ENCODE results near the gene CCSER1.

The CCSER1 gene

DNA sequence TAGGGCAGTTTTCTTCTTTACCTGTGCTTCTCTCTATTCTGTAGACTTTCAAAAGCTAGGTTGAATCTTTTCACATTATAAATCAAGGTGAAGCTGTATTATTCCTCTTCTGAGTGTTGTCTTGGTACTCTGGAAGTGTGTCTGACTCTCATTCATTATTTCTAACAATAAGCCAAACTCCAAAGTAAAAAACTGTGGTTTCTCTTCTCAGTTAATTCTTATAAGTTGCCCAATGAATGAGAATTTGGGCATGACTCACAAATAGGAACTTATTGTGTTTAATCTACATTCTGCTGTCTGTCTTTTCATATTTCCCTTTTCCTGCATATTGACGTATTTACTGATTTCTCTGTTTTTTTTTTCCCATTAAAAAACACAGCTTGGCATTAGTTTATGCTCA is 714.5 kb downstream of the CCSER1 start:
- Histone ChIP-seq H3K27ac (ENCODE audit: low read depth, low read length, severe bottlenecking) (no peak overlapping the region), H3K36me3 (ENCODE audit: control insufficient read depth, insufficient read depth, low read length) (no peaks in the 10 kb centered on the region), H3K4me1 (ENCODE audit: control insufficient read depth, insufficient read depth, low read length, poor library complexity, severe bottlenecking) (no peaks in the 10 kb centered on the region), H3K4me3 (ENCODE audit: extremely low read depth, insufficient read depth, low read length, poor library complexity, severe bottlenecking) (no peak overlapping the region), H3K9me3 (ENCODE audit: control insufficient read depth, low read length) (no peaks in the 10 kb centered on the region)
- 86% methylated on average over 1 of the region's 1 CpG; no CpG with 5 or more reads in 1 of the 2 experiments for WGBS, 2 experiments (ENCODE audit: insufficient coverage in 2 of 2)

DNA sequence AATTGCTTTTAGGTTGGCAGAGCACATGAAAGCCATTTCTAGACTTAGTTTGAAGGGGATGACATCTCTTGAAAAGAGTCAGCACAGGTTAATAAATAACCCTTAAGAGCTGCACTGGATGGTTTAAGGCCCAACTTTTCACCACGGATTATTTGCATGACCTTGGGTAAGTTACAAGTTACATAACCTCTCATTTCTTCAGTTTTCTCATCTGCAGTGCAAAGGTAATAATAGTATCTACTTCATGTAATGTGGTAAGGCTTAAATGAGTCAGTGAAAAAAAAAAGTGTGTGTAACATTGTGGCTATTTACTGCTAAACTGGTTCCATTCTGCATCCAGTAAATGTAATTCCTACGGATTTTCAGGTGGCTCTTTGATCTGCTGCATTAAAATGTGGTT is 715.8 kb downstream of the CCSER1 start:
- Histone ChIP-seq H3K4me1 (ENCODE audit: control insufficient read depth, insufficient read depth, low read length, poor library complexity, severe bottlenecking) (no peaks in the 10 kb centered on the region), H3K9me3 (ENCODE audit: control insufficient read depth, low read length) (no peaks in the 10 kb centered on the region), H3K4me3 (ENCODE audit: extremely low read depth, insufficient read depth, low read length, poor library complexity, severe bottlenecking) (no peak overlapping the region), H3K36me3 (ENCODE audit: control insufficient read depth, insufficient read depth, low read length) (no peaks in the 10 kb centered on the region), H3K27ac (ENCODE audit: low read depth, low read length, severe bottlenecking) (no peak overlapping the region)
- WGBS, 2 experiments (ENCODE audit: insufficient coverage in 2 of 2), result no CpG with 5 or more reads among the region's 2 CpGs

DNA sequence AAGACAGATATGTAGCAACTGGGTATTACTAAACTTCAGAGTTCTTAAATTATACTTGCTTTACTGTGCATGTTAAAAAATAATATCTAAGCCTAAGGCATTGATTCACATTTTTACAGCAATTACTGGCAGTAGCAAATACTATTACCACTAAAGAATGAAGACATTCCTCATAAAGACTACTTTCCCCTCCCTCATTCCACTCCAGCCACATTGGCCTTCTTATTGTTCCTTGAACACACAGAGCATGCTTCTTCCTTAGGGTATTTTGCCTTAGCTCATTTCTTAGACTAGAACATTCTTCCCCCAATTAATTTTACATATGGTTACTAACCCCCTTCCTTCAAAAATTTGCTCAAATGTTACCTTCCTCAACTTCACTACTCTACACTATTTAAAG is 717.0 kb downstream of the CCSER1 start:
- Histone ChIP-seq H3K4me3 (ENCODE audit: extremely low read depth, insufficient read depth, low read length, poor library complexity, severe bottlenecking) (no peak overlapping the region), H3K27ac (ENCODE audit: low read depth, low read length, severe bottlenecking) (no peak overlapping the region), H3K36me3 (ENCODE audit: control insufficient read depth, insufficient read depth, low read length) (no peaks in the 10 kb centered on the region), H3K4me1 (ENCODE audit: control insufficient read depth, insufficient read depth, low read length, poor library complexity, severe bottlenecking) (no peaks in the 10 kb centered on the region), H3K9me3 (ENCODE audit: control insufficient read depth, low read length) (no peaks in the 10 kb centered on the region)

DNA sequence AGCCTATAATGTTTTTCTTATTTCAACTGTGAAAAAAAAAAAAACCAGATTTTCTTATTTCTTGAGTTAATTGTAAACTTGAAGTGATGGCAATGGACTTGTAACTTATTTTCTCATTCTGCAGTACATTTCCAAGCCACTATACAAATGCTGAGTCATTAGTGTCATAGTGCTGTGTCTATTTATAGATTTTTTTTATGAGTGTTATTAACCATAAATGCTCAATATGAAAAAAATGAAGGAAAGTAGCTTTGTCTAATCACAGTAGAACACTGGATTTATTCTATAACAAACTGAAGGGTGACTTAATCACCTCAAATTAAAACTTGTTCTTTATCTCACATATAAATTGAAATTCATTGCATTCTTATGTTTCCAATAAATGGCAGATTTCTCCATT is 718.6 kb downstream of the CCSER1 start:
- H3K4me3 ChIP-seq (ENCODE audit: extremely low read depth, insufficient read depth, low read length, poor library complexity, severe bottlenecking), result no peak overlapping the region

DNA sequence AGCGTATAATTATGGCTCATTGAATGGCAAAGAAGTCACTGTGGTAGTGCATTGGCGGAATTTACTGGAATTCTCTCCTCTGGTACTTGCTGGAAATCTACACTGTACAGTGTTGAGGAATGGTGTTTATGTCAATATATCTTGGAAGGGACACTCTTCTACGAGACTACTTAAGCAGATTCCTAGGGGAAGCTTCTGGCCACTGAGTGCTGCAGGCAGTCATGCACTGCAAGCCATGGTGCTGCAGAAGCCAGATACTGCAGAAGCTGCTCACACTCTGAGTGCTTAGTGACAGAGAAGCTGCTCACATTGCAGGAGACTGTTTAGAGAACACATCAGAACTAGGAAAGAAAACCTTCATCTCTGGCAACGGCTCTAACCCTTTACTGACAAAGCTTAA is 725.0 kb downstream of the CCSER1 start:
- Histone ChIP-seq H3K36me3 (ENCODE audit: control insufficient read depth, insufficient read depth, low read length) (no peaks in the 10 kb centered on the region), H3K4me3 (ENCODE audit: extremely low read depth, insufficient read depth, low read length, poor library complexity, severe bottlenecking) (no peak overlapping the region), H3K4me1 (ENCODE audit: control insufficient read depth, insufficient read depth, low read length, poor library complexity, severe bottlenecking) (no peaks in the 10 kb centered on the region), H3K27ac (ENCODE audit: low read depth, low read length, severe bottlenecking) (no peak overlapping the region), H3K9me3 (ENCODE audit: control insufficient read depth, low read length) (no peaks in the 10 kb centered on the region)
- 50 to 87% methylated on average over 1 to 3 of the region's 4 CpGs for WGBS, 2 experiments (ENCODE audit: insufficient coverage in 2 of 2)

More for the DNA sequence above, 718.6 kb downstream of the CCSER1 start:
- Histone ChIP-seq H3K9me3 (ENCODE audit: control insufficient read depth, low read length) (no peaks in the 10 kb centered on the region), H3K27ac (ENCODE audit: low read depth, low read length, severe bottlenecking) (no peak overlapping the region), H3K36me3 (ENCODE audit: control insufficient read depth, insufficient read depth, low read length) (no peaks in the 10 kb centered on the region), H3K4me1 (ENCODE audit: control insufficient read depth, insufficient read depth, low read length, poor library complexity, severe bottlenecking) (no peaks in the 10 kb centered on the region)

DNA sequence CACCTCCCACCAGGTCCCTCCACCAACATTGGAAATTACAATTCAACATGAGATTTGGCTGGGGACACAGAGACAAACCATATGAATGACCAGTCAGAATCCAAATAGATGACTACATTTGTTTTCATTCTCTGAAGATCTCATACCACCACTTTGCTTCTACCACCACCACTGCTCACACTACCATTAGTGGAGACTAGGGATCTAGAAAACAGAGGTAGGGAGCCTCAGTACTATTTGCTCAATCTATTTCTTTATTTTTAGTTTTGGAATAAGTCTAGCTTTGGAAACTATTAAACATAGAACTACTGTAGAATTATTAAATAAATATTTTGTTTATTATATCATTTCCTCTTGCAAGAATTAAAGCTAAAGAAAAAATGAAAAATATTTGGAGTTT is 727.9 kb downstream of the CCSER1 start:
- H3K4me3 ChIP-seq (ENCODE audit: extremely low read depth, insufficient read depth, low read length, poor library complexity, severe bottlenecking), result no peak overlapping the region

DNA sequence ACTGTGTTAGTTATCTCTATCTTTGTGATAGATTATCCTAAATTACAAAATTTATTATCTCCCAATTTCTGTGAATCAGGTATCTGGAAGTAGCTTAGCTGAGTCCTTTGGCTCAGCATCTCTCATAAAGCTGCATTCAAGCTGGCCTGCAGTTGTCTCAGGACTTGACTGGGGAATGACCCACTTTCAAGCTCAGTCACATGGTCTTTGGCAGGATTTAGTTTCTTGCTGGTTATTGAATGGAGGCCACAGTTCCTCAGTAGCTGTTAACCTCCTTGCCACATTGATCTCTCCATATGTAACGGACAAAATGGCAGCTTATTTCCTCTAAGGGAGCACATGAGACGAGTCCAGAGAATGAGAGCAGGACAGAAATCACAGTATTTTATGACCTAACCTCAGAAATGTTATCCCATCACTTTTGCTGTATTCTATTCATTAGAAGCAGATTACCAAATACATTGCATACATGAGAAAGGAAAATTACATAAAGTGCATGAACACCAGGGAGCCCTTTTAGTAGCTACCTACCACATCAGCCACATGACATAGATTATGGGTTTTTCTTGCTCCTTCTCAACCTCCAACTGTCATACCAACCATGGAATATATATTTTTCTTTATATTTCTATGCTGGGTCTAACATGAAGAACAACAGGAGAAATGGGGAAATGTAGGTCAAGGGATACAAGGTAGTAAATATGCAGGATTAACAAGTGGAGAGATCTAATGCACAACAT is 730.1 kb downstream of the CCSER1 start:
- H3K27ac ChIP-seq (ENCODE audit: low read depth, low read length, severe bottlenecking), result no peak overlapping the region
- H3K4me1 ChIP-seq (ENCODE audit: control insufficient read depth, insufficient read depth, low read length, poor library complexity, severe bottlenecking), result no peaks in the 10 kb centered on the region
- no peak overlapping the region for H3K4me3 ChIP-seq (ENCODE audit: extremely low read depth, insufficient read depth, low read length, poor library complexity, severe bottlenecking)
- 94 to 100% methylated on average over 1 to 2 of the region's 2 CpGs for WGBS, 2 experiments (ENCODE audit: insufficient coverage in 2 of 2)
- H3K9me3 ChIP-seq (ENCODE audit: control insufficient read depth, low read length), result no peaks in the 10 kb centered on the region
- H3K36me3 ChIP-seq (ENCODE audit: control insufficient read depth, insufficient read depth, low read length), result no peaks in the 10 kb centered on the region

More for the DNA sequence above, 727.9 kb downstream of the CCSER1 start:
- H3K4me1 ChIP-seq (ENCODE audit: control insufficient read depth, insufficient read depth, low read length, poor library complexity, severe bottlenecking), result no peaks in the 10 kb centered on the region
- H3K27ac ChIP-seq (ENCODE audit: low read depth, low read length, severe bottlenecking), result no peak overlapping the region
- no peaks in the 10 kb centered on the region for H3K9me3 ChIP-seq (ENCODE audit: control insufficient read depth, low read length)
- H3K36me3 ChIP-seq (ENCODE audit: control insufficient read depth, insufficient read depth, low read length), result no peaks in the 10 kb centered on the region

DNA sequence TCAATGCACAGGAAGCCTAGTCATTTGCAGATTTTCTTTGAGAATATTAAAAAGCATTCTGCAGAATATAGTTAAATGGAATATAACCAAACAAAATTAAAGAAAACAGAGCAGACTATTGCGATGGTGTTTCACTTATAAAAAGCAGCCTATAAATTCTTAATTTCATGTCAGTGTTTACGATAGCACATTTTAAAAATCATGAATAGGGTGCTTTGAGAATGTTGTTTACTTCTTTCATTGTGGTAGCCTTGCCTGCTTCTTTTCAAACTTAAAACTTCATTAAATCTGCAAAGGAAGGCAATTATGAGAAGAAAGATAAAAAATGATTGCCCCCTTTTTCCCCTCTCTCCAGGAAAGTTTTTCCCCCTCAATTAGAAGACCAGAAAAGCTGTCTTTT is 748.6 kb downstream of the CCSER1 start:
- no peaks in the 10 kb centered on the region for H3K4me1 ChIP-seq (ENCODE audit: control insufficient read depth, insufficient read depth, low read length, poor library complexity, severe bottlenecking)
- H3K9me3 ChIP-seq (ENCODE audit: control insufficient read depth, low read length), result no peaks in the 10 kb centered on the region
- no peak overlapping the region for H3K4me3 ChIP-seq (ENCODE audit: extremely low read depth, insufficient read depth, low read length, poor library complexity, severe bottlenecking)
- no peaks in the 10 kb centered on the region for H3K36me3 ChIP-seq (ENCODE audit: control insufficient read depth, insufficient read depth, low read length)
- no CpG with 5 or more reads among the region's 2 CpGs for WGBS, 2 experiments (ENCODE audit: insufficient coverage in 2 of 2)
- H3K27ac ChIP-seq (ENCODE audit: low read depth, low read length, severe bottlenecking), result no peak overlapping the region

DNA sequence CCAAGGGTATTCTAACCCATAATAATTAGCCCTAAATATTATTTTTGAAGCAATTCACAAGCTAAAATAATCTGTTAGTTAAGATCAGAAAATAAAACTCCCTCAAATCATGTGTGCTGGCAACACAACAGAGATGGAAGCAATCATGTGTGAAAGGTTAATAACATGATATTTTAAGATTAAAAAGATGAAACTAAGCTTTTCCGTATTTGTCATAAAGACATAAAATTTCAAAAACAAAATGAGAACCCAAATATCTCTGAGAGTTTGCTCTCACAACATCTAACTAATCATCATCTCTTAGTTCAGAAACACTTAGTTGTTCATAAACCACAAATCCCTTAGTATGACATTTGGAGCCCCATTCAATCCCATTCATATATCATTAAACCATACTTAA is 749.1 kb downstream of the CCSER1 start:
- H3K36me3 ChIP-seq (ENCODE audit: control insufficient read depth, insufficient read depth, low read length), result no peaks in the 10 kb centered on the region
- no peaks in the 10 kb centered on the region for H3K9me3 ChIP-seq (ENCODE audit: control insufficient read depth, low read length)
- no peaks in the 10 kb centered on the region for H3K4me1 ChIP-seq (ENCODE audit: control insufficient read depth, insufficient read depth, low read length, poor library complexity, severe bottlenecking)
- no peak overlapping the region for H3K27ac ChIP-seq (ENCODE audit: low read depth, low read length, severe bottlenecking)
- no peak overlapping the region for H3K4me3 ChIP-seq (ENCODE audit: extremely low read depth, insufficient read depth, low read length, poor library complexity, severe bottlenecking)
- no CpG with 5 or more reads among the region's 1 CpG for WGBS, 2 experiments (ENCODE audit: insufficient coverage in 2 of 2)

DNA sequence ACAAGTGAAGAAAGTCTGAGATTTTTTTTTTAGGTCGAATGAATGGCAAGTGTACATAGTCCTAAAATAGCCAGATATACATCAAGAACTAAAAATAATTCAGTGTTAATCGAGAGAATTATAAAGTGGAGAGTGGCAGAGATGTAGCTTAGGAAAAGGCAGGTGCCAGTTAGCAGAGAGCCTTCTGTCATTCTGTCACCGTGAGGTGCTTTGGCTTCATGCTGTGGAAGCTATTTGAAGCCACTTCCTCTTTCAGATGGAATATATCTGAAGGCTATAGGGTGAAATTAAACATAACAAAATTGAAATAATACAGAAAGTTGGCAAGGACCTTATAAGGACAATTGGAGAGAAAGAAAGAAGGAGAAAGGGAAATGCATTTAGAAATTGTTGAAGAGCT is 756.3 kb downstream of the CCSER1 start:
- WGBS, 2 experiments (ENCODE audit: insufficient coverage in 2 of 2), result no CpG with 5 or more reads among the region's 3 CpGs
- no peaks in the 10 kb centered on the region for H3K9me3 ChIP-seq (ENCODE audit: control insufficient read depth, low read length)
- no peak overlapping the region for H3K27ac ChIP-seq (ENCODE audit: low read depth, low read length, severe bottlenecking)
- H3K4me1 ChIP-seq (ENCODE audit: control insufficient read depth, insufficient read depth, low read length, poor library complexity, severe bottlenecking), result no peaks in the 10 kb centered on the region
- H3K36me3 ChIP-seq (ENCODE audit: control insufficient read depth, insufficient read depth, low read length), result no peaks in the 10 kb centered on the region
- no peak overlapping the region for H3K4me3 ChIP-seq (ENCODE audit: extremely low read depth, insufficient read depth, low read length, poor library complexity, severe bottlenecking)

DNA sequence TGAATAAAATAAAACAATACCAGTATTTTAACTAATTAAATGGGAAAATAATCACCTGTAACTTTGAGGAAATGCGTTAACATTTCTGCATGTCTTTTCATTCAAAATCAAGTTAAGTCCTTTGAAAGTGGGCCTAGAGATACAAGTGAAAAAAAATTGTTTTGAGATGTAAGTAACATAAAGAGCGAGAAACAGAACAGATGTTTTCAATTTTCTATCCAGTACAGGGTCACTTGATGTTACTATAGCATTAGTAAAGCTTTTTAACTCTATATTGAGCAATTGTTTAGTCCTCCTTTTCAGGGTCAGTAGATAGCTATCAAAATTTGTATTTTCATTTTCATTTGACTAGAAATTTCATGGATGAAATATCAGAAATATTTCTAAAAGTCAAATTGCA is 761.4 kb downstream of the CCSER1 start:
- H3K4me3 ChIP-seq (ENCODE audit: extremely low read depth, insufficient read depth, low read length, poor library complexity, severe bottlenecking), result no peak overlapping the region
- H3K4me1 ChIP-seq (ENCODE audit: control insufficient read depth, insufficient read depth, low read length, poor library complexity, severe bottlenecking), result no peaks in the 10 kb centered on the region
- no peaks in the 10 kb centered on the region for H3K36me3 ChIP-seq (ENCODE audit: control insufficient read depth, insufficient read depth, low read length)
- no CpG with 5 or more reads among the region's 2 CpGs for WGBS, 2 experiments (ENCODE audit: insufficient coverage in 2 of 2)
- no peak overlapping the region for H3K27ac ChIP-seq (ENCODE audit: low read depth, low read length, severe bottlenecking)
- H3K9me3 ChIP-seq (ENCODE audit: control insufficient read depth, low read length), result no peaks in the 10 kb centered on the region

Data from mesodermal cell (in vitro differentiated cells).